HepG2 (cell line): ENCODE measurements around the gene ABCG2. TPM values are rescaled to one million over a fixed set of nuclear protein-coding genes. Genes with fewer than 3 reads are reported as not detected.

ENCODE experiments used
- ARID2 ChIP-seq: sonication (generic); formaldehyde crosslinking; IDR thresholded peaks from 2 replicates; pipeline ENCODE4 v1.8.1; 2022; ENCODE audit warnings: mild to moderate bottlenecking, missing genetic modification reagents, borderline replicate concordance
- ATF4 ChIP-seq, 2 experiments: fragments of 450-650 bp in 1 of 2; sonication (generic) in 1 of 2; formaldehyde crosslinking; IDR thresholded peaks; 2 replicates each; pipeline versions ENCODE4 v1.5.0 to v1.8.0; 2020 to 2022; ENCODE audit warnings: mild to moderate bottlenecking in 1 of 2, missing genetic modification reagents in 1 of 2
- BORCS8-MEF2B ChIP-seq: sonication (generic); formaldehyde crosslinking; IDR thresholded peaks from 2 replicates; pipeline ENCODE4 v1.8.0; 2022; ENCODE audit warnings: mild to moderate bottlenecking, missing genetic modification reagents
- EHMT2 ChIP-seq: fragments of 200-600 bp; sonication (generic); IDR thresholded peaks from 2 replicates; pipeline ENCODE4 v1.7.0; 2017; ENCODE audit warnings: antibody characterized with exemption, low read depth, low read length, borderline replicate concordance
- HNF4G ChIP-seq, 2 experiments: sonication (generic) in 1 of 2; formaldehyde crosslinking in 1 of 2; IDR thresholded peaks; 2 replicates each; pipeline versions ENCODE4 v1.4.0 to v1.6.1; 2011 to 2020; ENCODE audit warnings: borderline replicate concordance in 2 of 2, low read depth in 2 of 2, mild to moderate bottlenecking in 2 of 2, low read length in 1 of 2, missing genetic modification reagents in 1 of 2, moderate library complexity in 1 of 2
- HOXA5 ChIP-seq: sonication (generic); formaldehyde crosslinking; IDR thresholded peaks from 2 replicates; pipeline ENCODE4 v1.4.0; 2020; ENCODE audit warnings: missing genetic modification reagents
- HOXA7 ChIP-seq: sonication (generic); formaldehyde crosslinking; IDR thresholded peaks from 2 replicates; pipeline ENCODE4 v1.8.1; 2022; ENCODE audit warnings: mild to moderate bottlenecking, missing genetic modification reagents, moderate library complexity
- JDP2 ChIP-seq: sonication (generic); formaldehyde crosslinking; IDR thresholded peaks from 2 replicates; pipeline ENCODE4 v1.8.1; 2022; ENCODE audit warnings: missing genetic modification reagents, borderline replicate concordance
- JUNB ChIP-seq: sonication (generic); formaldehyde crosslinking; IDR thresholded peaks from 2 replicates; pipeline ENCODE4 v1.8.0; 2022; ENCODE audit warnings: missing genetic modification reagents, mild to moderate bottlenecking, borderline replicate concordance
- MIER2 ChIP-seq: IDR thresholded peaks from 2 replicates; pipeline ENCODE4 v1.6.1; 2016; ENCODE audit warnings: missing biosample characterization, missing genetic modification reagents
- MTERF4 ChIP-seq: sonication (generic); formaldehyde crosslinking; IDR thresholded peaks from 2 replicates; pipeline ENCODE4 v1.8.0; 2023; ENCODE audit warnings: mild to moderate bottlenecking, missing genetic modification reagents
- NCOR1 ChIP-seq: fragments of 200-600 bp; sonication (generic); IDR thresholded peaks from 2 replicates; pipeline ENCODE4 v1.7.0; 2017; ENCODE audit warnings: antibody characterized with exemption, low read length, borderline replicate concordance
- RXRB ChIP-seq: IDR thresholded peaks from 2 replicates; pipeline ENCODE4 v1.6.1; 2016; ENCODE audit warnings: borderline replicate concordance, missing genetic modification reagents, missing compliant biosample characterization
- SALL1 ChIP-seq: sonication (generic); formaldehyde crosslinking; IDR thresholded peaks from 2 replicates; pipeline ENCODE4 v1.8.0; 2022; ENCODE audit warnings: mild to moderate bottlenecking, missing genetic modification reagents
- TEAD3 ChIP-seq: optimal IDR thresholded peaks from 2 replicates; pipeline ENCODE3; 2016; ENCODE audit warnings: borderline replicate concordance
- THAP8 ChIP-seq: sonication (generic); formaldehyde crosslinking; IDR thresholded peaks from 2 replicates; pipeline ENCODE4 v1.5.1; 2020; ENCODE audit warnings: missing genetic modification reagents, mild to moderate bottlenecking, borderline replicate concordance
- ZNF451 ChIP-seq: sonication (generic); formaldehyde crosslinking; IDR thresholded peaks from 2 replicates; pipeline ENCODE4 v1.5.0; 2020; ENCODE audit warnings: mild to moderate bottlenecking, missing genetic modification reagents
- ZNF552 ChIP-seq: sonication (generic); formaldehyde crosslinking; IDR thresholded peaks from 2 replicates; pipeline ENCODE4 v1.9.0; 2022; ENCODE audit warnings: missing genetic modification reagents, mild to moderate bottlenecking, borderline replicate concordance
- ZNF678 ChIP-seq: sonication (generic); formaldehyde crosslinking; IDR thresholded peaks from 2 replicates; pipeline ENCODE4 v1.4.0; 2020; ENCODE audit warnings: mild to moderate bottlenecking, missing genetic modification reagents
- ZNF775 ChIP-seq: sonication (generic); formaldehyde crosslinking; IDR thresholded peaks from 2 replicates; pipeline ENCODE4 v1.4.0; 2020; ENCODE audit warnings: missing genetic modification reagents, mild to moderate bottlenecking, moderate library complexity, borderline replicate concordance
- ZNF83 ChIP-seq: sonication (generic); formaldehyde crosslinking; IDR thresholded peaks from 2 replicates; pipeline ENCODE4 v1.4.0; 2020; ENCODE audit warnings: missing genetic modification reagents, mild to moderate bottlenecking, borderline replicate concordance
- polyA plus RNA-seq, 8 experiments: library from polyadenylated mRNA; depleted of rRNA in 3 of 8; stranded (reverse) in 7 of 8; unstranded in 1 of 8; fragments of >200 nt; fragmentation: Illumina TruSeq in 4 of 8; extraction: Trizol in 4 of 8; gene quantifications; 2 replicates each; pipeline versions ENCODE4 v1.2.1 to v1.2.3, GENCODE V29; 2011 to 2016; ENCODE audit warnings: low read depth in 4 of 8, missing spikeins in 1 of 8, mixed read lengths in 1 of 8; ENCODE audit not compliant: insufficient read depth in 1 of 8
- total RNA-seq, 5 experiments: library from RNA; depleted of rRNA; stranded (reverse); fragments of >200 nt; fragmentation: Illumina TruSeq; extraction: Trizol; gene quantifications; 2 replicates each; pipeline ENCODE4 v1.2.3, GENCODE V29; 2016; ENCODE audit warnings: low read depth in 1 of 5
- TF ChIP-seq, protein P1 (sequence below): IDR thresholded peaks from 2 replicates; pipeline ENCODE4 v1.6.1; 2016; ENCODE audit warnings: mild to moderate bottlenecking
- TF ChIP-seq, protein P2 (sequence below): sonication (generic); formaldehyde crosslinking; conservative IDR thresholded peaks from 2 replicates; pipeline ENCODE4 v1.4.0; 2020; ENCODE audit warnings: mild to moderate bottlenecking, missing genetic modification reagents, moderate library complexity

ABCG2 gene
- total and polyA plus RNA-seq, 2 of the 13 experiments (the other 11 are each of a cell fraction or from before 2014, with no cell fraction given), result 10.0 to 15.7 TPM

- TF ChIP-seq MTERF4 (CRISPR knock-in tag) (no peak), ZNF83 (CRISPR knock-in tag) (no peak), SALL1 (CRISPR knock-in tag) (peak; percentile 31; the same call in 1 of the 2 replicates), HOXA7 (CRISPR knock-in tag) (no peak), ZNF552 (CRISPR knock-in tag) (no peak), NCOR1 (peak; percentile 38; the same call in 1 of the 2 replicates), HOXA5 (CRISPR knock-in tag) (no peak), JUNB (no peak), ZNF775 (CRISPR knock-in tag) (no peak), BORCS8-MEF2B (CRISPR knock-in tag) (no peak), ZNF678 (CRISPR knock-in tag) (no peak), MIER2 (CRISPR knock-in tag) (no peak), TEAD3 (CRISPR knock-in tag) (peak; percentile 37), ZNF451 (no peak), RXRB (CRISPR knock-in tag) (peak; percentile 38; the same call in 1 of the 2 replicates), THAP8 (CRISPR knock-in tag) (no peak), JDP2 (no peak), ATF4 (CRISPR knock-in tag; IDR thresholded peaks at IDR 0.05) (no peak), EHMT2 (no peak), HNF4G (IDR thresholded peaks at IDR 0.05; ENCODE audit: borderline replicate concordance, low read depth, low read length) (0 out of 2 replicates have a peak, but pooled peaks have one; percentile 32), HNF4G (CRISPR knock-in tag; IDR thresholded peaks at IDR 0.05; ENCODE audit: borderline replicate concordance, low read depth) (no peak), ARID2 (CRISPR knock-in tag) (no peak)
- TF ChIP-seq, protein P1, sequence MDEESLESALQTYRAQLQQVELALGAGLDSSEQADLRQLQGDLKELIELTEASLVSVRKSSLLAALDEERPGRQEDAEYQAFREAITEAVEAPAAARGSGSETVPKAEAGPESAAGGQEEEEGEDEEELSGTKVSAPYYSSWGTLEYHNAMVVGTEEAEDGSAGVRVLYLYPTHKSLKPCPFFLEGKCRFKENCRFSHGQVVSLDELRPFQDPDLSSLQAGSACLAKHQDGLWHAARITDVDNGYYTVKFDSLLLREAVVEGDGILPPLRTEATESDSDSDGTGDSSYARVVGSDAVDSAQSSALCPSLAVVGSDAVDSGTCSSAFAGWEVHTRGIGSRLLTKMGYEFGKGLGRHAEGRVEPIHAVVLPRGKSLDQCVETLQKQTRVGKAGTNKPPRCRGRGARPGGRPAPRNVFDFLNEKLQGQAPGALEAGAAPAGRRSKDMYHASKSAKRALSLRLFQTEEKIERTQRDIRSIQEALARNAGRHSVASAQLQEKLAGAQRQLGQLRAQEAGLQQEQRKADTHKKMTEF (CRISPR knock-in tag), result 0 out of 2 replicates have a peak, but pooled peaks have one; percentile 18
- TF ChIP-seq, protein P2, sequence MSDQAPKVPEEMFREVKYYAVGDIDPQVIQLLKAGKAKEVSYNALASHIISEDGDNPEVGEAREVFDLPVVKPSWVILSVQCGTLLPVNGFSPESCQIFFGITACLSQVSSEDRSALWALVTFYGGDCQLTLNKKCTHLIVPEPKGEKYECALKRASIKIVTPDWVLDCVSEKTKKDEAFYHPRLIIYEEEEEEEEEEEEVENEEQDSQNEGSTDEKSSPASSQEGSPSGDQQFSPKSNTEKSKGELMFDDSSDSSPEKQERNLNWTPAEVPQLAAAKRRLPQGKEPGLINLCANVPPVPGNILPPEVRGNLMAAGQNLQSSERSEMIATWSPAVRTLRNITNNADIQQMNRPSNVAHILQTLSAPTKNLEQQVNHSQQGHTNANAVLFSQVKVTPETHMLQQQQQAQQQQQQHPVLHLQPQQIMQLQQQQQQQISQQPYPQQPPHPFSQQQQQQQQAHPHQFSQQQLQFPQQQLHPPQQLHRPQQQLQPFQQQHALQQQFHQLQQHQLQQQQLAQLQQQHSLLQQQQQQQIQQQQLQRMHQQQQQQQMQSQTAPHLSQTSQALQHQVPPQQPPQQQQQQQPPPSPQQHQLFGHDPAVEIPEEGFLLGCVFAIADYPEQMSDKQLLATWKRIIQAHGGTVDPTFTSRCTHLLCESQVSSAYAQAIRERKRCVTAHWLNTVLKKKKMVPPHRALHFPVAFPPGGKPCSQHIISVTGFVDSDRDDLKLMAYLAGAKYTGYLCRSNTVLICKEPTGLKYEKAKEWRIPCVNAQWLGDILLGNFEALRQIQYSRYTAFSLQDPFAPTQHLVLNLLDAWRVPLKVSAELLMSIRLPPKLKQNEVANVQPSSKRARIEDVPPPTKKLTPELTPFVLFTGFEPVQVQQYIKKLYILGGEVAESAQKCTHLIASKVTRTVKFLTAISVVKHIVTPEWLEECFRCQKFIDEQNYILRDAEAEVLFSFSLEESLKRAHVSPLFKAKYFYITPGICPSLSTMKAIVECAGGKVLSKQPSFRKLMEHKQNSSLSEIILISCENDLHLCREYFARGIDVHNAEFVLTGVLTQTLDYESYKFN (CRISPR knock-in tag), result peak; percentile 16; the same call in 1 of the 2 replicates
These were observed 95.6 kb downstream of the ABCG2 start (continued) for GRCh38 chr4:88062843-88063242.
